HG03066 (cell line): ENCODE data around the gene SLC38A10.

ENCODE experiments used
- ATAC-seq: cut with Tn5 transposase; IDR thresholded peaks from one replicate; pipeline ENCODE4 v1.9.1; 2021; ENCODE audit warnings: low read depth; ENCODE audit not compliant: unreplicated experiment

The SLC38A10 gene

DNA sequence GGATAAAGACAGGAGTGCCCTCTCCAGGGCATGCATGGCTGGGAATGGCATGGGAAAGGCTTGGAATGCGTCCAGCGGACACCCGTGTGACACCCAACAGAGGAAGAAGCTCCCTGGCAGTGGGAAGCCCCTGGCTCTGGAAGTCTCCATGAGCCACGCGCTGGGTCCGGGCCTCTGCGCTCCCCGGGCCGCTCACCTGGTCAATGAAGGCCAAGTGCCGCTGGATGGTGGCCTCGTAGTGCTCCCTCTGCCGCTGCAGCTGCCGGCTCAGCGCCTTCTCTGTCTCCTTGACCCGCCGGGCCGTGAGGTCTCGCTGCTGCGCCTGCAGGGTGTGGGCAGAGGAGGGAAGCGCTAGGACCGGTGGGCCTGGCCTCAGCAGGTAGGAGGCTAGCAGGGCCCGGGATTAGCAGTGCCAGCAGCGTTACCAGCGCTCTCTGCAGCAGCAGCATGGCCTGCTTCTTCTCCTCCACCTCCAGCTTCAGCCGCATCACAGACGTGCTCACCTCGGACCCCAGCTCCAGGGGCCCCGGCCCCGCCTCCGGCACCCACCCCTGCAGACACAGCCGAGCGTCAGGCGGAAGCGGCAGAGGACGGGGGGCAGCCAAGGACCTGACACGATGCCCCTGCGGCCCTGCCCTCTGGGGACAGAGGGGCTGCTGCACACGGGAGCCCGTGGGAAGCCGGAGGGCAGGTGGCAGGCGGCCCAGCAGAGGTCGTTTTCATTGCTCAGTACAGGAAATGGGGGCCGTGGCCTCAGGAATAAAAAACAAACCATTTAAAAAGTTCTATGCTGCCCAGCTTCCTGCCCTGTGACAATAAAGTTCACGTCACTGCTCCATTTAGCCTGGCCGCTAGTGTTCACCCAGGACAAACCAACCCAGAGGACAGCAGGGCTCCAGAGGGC is 98.3 kb downstream of the SLC38A10 start:
- no peak for ATAC-seq

DNA sequence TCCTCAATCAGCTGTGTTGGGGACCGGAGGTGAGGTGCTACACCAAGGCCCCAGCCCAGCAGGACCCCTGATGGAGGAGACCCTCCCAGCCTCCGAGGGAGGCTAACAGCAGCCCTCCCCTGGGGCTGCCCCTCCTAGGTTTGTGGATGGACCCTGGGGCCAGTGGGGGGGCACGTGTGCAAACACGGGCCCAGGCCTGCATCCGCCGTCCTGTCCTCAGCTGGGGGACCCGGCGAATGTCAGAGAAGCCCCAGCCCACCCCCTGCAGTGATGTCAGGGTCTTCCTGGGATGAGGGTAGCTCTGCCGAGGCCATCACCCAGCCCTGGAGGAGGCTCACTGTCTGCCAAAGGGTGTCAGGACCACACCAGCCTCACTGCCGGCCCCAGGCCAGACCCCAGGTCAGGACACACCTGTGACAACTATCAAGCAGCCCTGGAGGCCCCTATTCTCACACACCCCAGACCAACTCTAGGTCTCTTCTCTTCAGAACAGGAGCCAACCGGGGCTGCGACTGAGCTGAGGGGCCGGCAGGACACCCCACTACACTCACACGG is 99.1 kb downstream of the SLC38A10 start:
- ATAC-seq = no peak
